Skin of body (tissue), 1 donor: ENCODE measurements around the gene RPS21. TPM values are rescaled to one million over a fixed set of nuclear protein-coding genes. Genes with fewer than 3 reads are reported as not detected.

Source experiments
- total RNA-seq: library from RNA; depleted of rRNA; stranded (reverse); fragments of >200 nt; gene quantifications from one replicate; pipeline ENCODE4 v1.2.3, GENCODE V29; 2014

Gene RPS21
- total RNA-seq, 1 donor from 2014 or later = 742 TPM

Other genes with a start within 250 kb of the RPS21 start
- gene PSMA7, start 243.7 kb upstream of the RPS21 start, total RNA-seq = 107 TPM
- 18.5 TPM for gene SS18L1, start 243.3 kb upstream of the RPS21 start, total RNA-seq
- 11.7 TPM for gene MTG2, start 204.1 kb upstream of the RPS21 start, total RNA-seq
- gene HRH3, start 166.8 kb upstream of the RPS21 start, total RNA-seq = 0.10 TPM
- gene OSBPL2, start 148.6 kb upstream of the RPS21 start, total RNA-seq = 39.0 TPM
- gene ADRM1, start 84.1 kb upstream of the RPS21 start, total RNA-seq = 32.9 TPM
- gene LAMA5, start 19.8 kb upstream of the RPS21 start, total RNA-seq = 44.2 TPM
- gene CABLES2, start 20.2 kb downstream of the RPS21 start, total RNA-seq = 1.9 TPM
- 0.59 TPM for gene RBBP8NL, start 40.4 kb downstream of the RPS21 start, total RNA-seq
- not detected for gene GATA5, start 88.9 kb downstream of the RPS21 start, total RNA-seq